ENCODE results near the gene KSR1.

- TF ChIP-seq CTCF (IDR thresholded peaks at IDR 0.05) (no peak), ZFX (IDR thresholded peaks at IDR 0.05; ENCODE audit: borderline replicate concordance) (no peak)
Observed at GRCh38 chr17:27567563-27567859, 111.3 kb downstream of the KSR1 start.

Measured in 22Rv1 (cell line).